Skin of body (tissue), 2 donors: ENCODE data around the gene PAX5. TPM values are rescaled to one million over a fixed set of nuclear protein-coding genes. Genes with fewer than 3 reads are reported as not detected.
"Not testable (repeated sequence)": the region's sequence is repeated elsewhere in the genome, so short reads cannot be mapped to it uniquely, and the experiment has no call there.

Experiments
- DNase-seq: peaks from one replicate; lab custom pipeline; 2025; lab: John Stamatoyannopoulos, UW
- total RNA-seq: library from RNA; depleted of rRNA; stranded (reverse); fragments of >200 nt; gene quantifications from one replicate; pipeline ENCODE4 v1.2.3, GENCODE V29; 2014

The PAX5 gene
- total RNA-seq, 1 donor from 2014 or later: 0.30 TPM

- DNase-seq: no peak
These were observed 152.2 kb downstream of the PAX5 start for GRCh38 chr9:36881743-36882441.

GRCh38 chr9:36881316-36881715, 152.8 kb downstream of the PAX5 start:
- no peak for DNase-seq

DNA sequence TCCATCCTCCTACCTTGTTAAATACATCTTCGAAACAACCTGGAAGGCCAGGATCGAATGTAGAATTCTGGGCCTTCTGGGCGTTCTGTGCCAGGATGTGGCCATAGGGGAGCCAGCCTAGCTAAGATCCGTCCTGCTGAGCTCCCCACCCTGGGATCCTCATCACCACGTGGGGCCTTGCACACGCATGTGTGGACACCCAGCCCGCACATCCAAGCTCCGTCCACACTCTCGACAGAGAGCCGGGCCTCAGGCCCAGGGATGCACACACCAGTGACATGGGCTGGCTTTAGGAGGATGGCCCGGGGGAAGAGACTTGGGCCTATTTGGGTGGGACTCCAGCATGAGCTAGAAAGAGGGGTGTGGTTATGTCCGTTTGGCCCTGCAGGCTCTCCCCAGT, 154.0 kb downstream of the PAX5 start:
- no peak for DNase-seq

DNA sequence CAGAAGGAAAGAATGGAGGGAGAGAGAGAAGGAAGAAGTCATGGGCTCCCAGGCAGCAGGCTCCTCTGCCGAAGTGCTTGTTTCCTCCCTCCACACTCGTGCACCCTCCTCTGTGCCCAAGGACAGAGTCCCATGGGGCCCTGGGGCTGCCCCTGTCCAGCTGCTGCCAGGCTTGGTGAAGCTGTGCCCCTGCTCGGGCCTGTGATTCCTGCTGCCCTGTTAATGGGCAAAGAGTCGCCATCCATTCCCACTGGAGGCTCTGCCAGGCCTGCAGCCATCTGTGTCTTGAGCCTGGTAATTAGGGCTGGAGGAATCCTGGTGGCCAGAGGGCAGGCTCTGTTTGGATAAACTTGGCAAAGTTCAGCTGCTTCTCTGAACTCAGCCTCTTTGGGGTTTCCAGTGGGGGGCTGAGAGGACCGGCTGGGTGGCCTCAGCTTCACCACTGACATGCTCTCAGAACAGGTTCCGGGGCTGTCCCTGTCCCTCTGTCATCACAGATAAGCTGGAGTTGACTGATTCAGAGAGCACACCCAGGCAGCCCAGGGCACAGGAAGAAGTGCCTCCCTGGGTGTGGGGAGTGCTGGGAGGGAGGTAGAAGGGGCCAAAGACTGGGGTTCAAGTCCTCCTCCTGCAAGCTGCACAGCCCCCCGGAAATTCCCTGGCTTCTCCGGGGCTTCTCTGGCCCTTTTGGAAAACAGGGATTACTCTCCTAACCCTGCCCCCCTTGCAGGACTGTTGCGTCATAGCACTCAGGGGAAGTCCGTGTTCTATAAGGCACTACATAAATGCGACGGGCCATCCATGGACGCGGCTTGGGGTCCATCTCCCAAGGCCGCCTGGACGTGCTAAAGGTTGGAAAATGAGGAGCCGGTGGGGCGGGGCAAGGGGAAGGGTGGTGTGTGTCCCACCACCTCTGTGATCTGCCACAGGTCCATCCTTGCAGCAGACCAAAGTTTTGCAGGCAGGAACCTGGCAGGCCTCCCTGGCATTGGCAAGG, 154.8 kb downstream of the PAX5 start:
- DNase-seq: no peak

DNA sequence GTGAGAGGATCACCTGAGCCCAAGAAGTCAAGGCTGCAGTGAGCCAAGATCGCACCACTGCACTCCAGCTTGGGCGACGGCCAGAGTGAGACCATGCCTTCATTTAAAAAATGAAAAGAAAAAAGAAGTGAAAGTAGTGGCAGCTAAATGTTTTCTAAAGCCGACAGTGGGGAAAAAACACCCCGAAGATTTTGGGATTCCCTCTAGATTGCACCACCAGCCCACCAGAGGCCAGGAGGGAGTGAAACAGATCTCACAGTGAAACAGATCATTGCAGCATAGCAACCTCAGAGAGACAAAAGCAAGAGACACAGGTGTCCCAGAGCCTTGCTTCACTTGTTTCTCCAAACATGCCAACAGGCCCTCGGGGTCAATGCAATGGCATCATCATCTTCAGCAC, 156.8 kb downstream of the PAX5 start:
- DNase-seq: no peak

- DNase-seq: no peak
These were observed 158.0 kb downstream of the PAX5 start for GRCh38 chr9:36876056-36876455.

DNA sequence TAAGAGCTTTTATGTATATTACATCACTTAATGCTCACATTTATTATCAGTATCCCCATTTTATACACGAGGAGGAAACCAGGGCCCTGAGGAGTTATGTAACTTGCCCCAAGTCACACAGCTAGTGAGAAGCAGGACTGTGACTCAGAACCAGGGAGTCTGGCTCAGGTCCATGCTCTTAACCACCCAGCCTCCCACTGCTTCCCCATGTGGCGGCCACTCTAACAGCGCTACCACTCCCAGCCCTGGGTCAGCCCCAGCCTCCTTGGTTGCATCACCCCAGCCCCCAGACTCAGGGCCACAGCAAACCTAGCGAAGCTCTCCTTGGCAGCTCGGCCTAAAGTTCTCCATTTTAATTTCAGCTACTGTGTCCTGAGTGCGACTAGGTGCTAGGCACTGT, 159.1 kb downstream of the PAX5 start:
- no peak for DNase-seq

DNA sequence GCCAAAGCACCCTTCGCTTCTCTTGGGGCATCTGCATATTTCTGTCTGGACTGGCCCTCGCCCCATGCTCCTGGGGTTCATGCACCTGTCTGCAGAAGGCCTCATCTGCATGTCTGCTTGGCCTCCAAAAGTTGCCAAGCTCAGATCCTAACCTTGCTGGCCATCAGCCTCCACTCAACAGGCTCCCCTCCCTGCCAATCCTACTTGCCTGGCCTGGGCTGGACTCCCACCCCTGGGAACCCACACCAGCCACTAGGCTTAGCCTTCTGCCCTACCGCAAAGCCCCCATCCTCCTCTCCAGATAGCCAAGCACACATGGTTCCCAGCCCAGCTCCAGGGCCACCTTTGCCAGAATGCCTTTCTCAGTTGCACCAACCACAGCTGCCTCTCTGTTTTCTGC, 159.8 kb downstream of the PAX5 start:
- DNase-seq: no peak

DNA sequence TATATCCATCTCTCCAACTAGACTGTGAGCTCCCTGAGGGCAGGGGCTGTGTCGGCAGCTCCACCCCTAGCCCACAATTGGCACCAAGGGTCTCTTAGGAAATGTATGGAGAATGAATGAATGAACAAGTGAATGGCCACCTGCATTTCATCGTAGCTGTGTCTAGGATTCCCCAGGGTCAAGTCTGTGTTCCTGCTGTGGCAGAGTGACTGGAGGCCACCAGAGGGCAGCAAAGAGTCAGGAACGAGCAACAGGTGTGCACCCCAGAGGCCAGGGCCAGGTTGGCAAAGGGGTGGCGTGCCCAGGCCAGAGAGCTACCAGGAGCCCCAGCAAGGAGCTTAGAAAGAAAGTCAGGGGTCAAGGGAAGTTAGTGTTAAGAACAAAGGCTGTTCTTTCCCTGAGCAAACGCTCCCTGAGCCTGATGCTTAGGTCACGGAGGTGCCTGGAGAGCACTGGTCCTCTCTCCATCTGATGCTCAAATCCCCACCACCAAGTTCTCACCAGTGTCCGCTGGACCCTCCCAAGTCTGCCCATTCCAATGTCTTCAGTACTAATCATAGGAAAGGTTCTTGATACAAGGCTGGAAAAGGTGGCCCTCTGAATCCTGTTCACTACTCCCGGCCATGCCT, 160.7 kb downstream of the PAX5 start:
- no peak for DNase-seq

- DNase-seq: no peak
These were observed 161.4 kb downstream of the PAX5 start for GRCh38 chr9:36872641-36873040.

DNA sequence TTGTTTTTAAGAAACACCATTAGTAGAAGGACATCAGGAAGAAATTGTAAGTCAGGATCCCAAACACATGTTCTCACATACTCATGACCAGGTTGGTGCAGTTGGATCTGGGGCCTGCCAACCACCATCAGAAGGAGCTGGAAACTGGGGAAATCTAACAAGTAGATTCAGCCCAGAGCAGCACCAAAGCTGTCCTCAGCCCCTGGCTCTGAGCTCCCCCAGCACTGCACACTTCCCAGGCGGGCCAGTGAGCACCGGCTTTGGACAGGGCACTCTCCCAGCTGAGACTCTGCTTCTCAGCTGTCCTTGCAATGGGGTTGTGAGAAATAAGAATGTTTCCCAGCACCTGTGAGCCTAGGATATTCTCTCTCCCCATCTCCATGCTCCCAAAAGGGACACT, 162.5 kb downstream of the PAX5 start:
- no peak for DNase-seq

- no peak for DNase-seq
These were observed 163.1 kb downstream of the PAX5 start for GRCh38 chr9:36870960-36871359.

GRCh38 chr9:36869605-36870004, 164.5 kb downstream of the PAX5 start:
- DNase-seq: not testable (repeated sequence)

DNA sequence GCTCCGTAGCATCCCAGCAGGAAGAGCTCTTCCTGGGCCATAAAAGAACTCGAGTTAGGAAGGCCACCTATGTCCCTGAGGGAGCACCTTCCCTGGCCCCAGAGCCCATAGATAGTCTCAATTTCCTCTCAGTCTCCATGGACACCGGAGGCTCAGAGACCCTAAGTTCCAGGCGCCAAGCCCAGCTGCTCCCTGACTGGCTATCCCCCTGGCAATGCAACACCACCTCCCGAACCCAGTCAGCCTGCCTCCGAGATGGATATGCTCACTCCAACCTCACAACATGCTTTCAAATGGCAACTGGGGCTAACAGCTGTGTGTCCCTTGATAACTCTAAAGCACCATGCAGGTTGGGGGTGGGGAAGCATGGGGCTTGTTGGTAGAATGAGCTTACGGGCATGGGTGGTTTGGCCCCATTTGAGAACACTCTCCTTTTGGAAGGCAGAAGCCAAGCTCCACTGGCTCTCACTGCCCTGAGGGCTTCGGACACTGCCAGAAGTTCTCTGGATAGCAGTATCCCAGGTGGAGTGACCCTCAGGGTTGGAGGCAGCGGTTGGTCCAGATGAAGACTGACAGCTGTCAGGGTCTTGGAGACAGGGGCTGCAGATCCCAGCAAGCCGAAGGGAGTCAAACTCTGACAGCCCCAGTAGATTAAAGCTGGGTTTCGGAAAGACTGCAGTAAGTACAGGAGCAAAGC, 165.3 kb downstream of the PAX5 start:
- no peak for DNase-seq

DNA sequence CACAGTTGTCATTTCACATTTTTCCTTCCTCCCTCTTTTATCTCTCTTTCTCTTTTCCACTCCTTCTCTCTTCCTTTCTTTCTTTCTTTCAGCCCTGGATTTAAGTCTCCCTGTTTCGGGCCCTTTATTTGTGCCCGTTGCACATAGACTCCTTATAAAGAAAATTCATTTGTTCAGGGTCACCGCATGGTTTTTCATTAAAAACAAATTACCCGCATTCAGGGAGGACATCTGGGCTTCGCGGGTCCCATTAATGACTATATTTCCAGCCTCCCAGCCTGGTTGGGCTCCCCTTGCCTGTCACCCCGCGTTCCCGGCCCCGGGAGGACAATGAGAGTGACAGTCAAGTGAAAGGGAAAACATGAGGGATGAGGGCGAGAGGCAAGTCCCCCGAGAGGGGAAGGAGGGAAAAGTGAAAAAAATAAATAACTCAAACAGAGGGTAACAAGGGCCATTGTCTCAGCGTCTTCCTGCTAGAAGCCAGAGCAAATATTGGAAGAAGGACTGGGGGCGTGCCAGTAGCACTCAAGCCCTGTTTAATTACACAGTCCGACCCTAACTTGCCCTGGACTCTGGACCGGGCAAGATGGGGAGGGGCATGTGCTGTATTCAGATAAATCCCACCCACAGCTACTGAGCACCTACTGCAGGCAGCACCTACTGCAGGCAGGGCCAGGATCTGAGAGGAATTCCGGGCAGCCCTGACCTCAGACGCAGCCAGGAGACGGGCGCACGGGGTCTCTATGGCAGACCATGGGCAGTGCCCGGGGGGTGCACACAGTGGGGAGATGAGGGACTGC, 166.2 kb downstream of the PAX5 start:
- DNase-seq: no peak

GRCh38 chr9:36867241-36867640, 166.8 kb downstream of the PAX5 start:
- no peak for DNase-seq

GRCh38 chr9:36866840-36867239, 167.2 kb downstream of the PAX5 start:
- DNase-seq: no peak

DNA sequence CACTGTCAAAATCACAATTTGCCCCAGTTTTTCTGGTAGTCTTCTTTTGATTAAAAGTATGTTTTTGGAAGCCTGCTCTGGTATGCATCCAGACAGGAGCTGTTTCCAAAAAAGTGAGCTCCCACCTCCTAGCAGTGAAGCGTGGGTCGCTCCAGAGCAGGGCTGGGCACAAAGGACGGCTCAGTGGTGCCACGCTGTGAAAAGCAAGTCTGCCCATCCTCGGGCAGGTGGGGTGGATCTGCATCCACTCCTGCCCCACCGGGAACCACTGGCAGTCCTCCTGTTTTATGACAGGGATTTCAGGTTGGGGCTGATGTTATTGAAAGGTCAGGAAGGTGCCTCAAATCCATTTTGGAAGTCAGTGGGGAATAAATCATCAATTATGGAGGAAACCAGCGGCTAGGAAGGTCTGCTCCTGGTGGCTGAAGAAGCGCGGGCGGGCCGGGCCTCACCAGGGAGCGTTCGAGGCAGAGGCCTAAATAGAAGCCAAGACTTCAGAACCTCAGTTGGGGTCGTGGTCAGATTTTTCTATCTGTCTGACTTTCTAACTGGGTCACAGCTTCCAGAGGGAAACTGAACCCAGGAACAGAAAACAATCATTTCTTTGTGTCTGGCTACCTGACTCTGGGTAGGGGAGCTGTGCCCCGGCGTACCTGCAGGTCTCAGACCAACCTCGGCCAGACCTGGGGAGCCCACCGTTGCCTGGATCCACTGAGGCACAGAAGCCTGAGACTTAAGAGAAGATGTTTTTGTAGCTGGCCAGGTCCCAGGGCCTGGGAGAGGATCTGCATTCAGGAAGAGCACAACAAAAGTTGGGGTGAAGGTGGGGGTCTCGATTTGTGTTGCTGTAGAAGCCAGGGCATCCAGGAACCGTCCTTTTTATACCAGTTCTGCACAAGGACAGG, 168.1 kb downstream of the PAX5 start:
- no peak for DNase-seq
